HEK293T (cell line): Measurements from ENCODE around the gene NGF.

Source experiments
- BHLHE40 ChIP-seq: fragments of 450-650 bp; IDR thresholded peaks from 2 replicates; pipeline ENCODE4 v1.6.1; 2016; ENCODE audit warnings: mild to moderate bottlenecking, moderate library complexity, borderline replicate concordance
- ZNF384 ChIP-seq: fragments of 450-650 bp; IDR thresholded peaks from 2 replicates; pipeline ENCODE4 v1.6.1; 2016

DNA sequence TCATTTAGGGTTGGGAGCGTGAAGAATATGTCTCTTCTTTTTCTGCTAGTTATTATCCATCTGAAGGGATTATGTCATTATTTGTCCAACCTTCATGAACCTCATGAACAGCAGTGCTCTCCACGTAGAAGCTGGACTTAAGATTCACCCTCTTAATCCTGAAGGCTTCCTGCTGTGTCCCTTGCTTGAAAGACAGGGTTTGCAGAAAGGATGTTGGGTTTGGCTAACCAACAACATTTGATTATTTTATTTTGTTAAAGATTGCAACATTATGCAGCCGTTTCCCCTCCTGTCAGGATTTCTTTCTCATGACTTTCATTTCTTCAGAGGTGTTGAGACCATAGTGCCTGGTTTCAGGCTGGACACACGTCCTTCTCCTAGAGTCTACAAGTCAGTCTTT, 75.2 kb downstream of the NGF start:
- TF ChIP-seq BHLHE40 (no peak), ZNF384 (no peak)
